GM12873 (cell line): ENCODE results near the gene OR13G1.
A peak's percentile ranks its signal among the peaks of the same experiment; 100 is the strongest.

Experiments
- CTCF ChIP-seq: IDR thresholded peaks from 2 replicates; pipeline ENCODE4 v1.5.1; 2012; ENCODE audit warnings: low read depth, mild to moderate bottlenecking, moderate library complexity, low read length, control low read depth; ENCODE audit not compliant: insufficient read depth; ENCODE audit errors: missing control alignments

The OR13G1 gene, protein sequence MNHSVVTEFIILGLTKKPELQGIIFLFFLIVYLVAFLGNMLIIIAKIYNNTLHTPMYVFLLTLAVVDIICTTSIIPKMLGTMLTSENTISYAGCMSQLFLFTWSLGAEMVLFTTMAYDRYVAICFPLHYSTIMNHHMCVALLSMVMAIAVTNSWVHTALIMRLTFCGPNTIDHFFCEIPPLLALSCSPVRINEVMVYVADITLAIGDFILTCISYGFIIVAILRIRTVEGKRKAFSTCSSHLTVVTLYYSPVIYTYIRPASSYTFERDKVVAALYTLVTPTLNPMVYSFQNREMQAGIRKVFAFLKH

GRCh38 chr1:247679639-247680038 is at the start of gene OR13G1:
Gene OR13G1, minus strand, starts transcription at chr1:247679739. Its CDS starts 6,698 bp downstream, at chr1:247673041.
- no peak for TF ChIP-seq CTCF

GRCh38 chr1:247721222-247721621 is 41.7 kb upstream of the OR13G1 start:
- TF ChIP-seq CTCF = no peak

DNA sequence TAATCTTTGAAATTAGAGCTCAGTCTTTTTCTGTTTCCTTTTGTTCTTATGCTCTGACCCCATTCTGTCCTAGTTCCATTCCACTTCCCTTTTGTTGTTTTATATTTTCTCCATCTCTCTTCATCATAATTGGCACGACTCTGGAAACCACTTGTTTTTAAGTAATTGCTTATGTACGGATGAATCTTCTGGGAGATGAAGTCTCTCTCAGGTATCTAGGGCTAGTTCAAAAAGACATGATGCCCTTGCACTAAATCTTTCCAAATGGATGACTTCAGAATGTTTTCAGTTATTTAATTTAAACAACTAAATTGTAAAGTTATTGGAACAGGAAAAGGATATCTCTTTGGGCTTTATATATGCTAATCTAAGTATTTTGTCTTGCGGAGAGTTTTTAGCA is 37.0 kb upstream of the OR13G1 start, which contains the start of gene OR6F1:
OR6F1 (minus strand) TSS at position 101 of the 400 bp plus-strand sequence. CDS start 3,891 bp downstream, outside the sequence.
- no peak for TF ChIP-seq CTCF

DNA sequence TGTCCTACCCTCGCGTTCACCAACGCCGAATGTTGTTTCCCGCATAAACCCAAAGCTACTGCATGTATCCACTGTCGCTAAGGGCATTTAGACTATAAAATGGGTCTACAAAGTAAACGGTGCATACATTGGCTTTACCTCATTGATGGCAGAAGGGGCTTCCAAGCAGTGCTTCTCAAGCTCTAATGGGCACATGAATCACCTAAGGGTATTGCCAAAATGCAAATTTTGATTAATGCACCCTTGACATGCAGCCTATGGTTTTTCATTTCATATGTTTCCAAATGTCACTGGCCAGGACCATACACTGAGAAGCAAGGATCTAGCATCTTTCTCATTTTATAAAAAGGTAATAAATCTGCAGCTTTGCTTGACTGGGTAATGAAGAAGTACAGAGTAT is 34.2 kb upstream of the OR13G1 start:
- TF ChIP-seq CTCF = no peak

- no peak for TF ChIP-seq CTCF
Observed at GRCh38 chr1:247701338-247701737, 21.8 kb upstream of the OR13G1 start.

DNA sequence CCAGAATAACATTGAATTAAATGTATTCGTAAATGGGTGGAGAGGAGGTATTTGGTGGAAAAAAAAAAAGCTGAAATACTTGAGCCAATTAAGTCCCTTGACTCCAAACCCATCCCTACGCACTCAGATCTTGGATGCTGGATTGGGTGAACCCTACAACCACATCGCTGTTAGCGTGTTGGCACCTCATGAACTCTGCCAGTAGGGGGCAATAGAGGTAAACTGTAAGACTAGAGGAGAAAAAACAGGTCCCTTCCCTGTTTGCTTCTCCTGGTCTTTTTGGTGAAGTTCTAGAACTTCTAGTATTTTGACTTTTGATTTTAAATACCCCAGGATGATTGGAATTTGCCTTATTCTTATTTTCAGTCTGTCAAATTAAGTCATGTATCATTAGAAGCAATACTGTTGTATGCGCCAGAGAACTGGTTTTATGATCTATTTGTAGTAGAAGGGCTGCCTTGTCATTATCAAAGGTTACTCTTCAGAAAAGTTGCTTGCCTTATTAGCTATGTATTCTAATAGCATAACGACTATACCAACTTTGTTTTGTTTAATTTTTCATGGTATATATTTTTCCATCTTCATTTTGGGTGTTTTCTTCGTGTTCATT is 1.9 kb upstream of the OR13G1 start:
- peak; percentile 90 for TF ChIP-seq CTCF

GRCh38 chr1:247680171-247680570 is 632 bp upstream of the OR13G1 start:
- TF ChIP-seq CTCF = no peak
